HepG2 (cell line): Measurements from ENCODE around the gene FKTN.

Source experiments
- BCL6 ChIP-seq: IDR thresholded peaks from 2 replicates; pipeline ENCODE4 v1.6.1; 2016; ENCODE audit warnings: missing genetic modification reagents, missing compliant biosample characterization
- CTCF ChIP-seq: sonication (generic); formaldehyde crosslinking; IDR thresholded peaks from 2 replicates; pipeline ENCODE4 v1.5.0; 2020; ENCODE audit warnings: mild to moderate bottlenecking, missing genetic modification reagents, moderate library complexity
- MLX ChIP-seq: IDR thresholded peaks from 2 replicates; pipeline ENCODE4 v1.6.1; 2016
- NFRKB ChIP-seq: fragments of 450-650 bp; IDR thresholded peaks from 2 replicates; pipeline ENCODE4 v1.6.1; 2017
- SRF ChIP-seq: IDR thresholded peaks from 2 replicates; pipeline ENCODE4 v1.6.1; 2011; ENCODE audit warnings: mild to moderate bottlenecking, low read depth, low read length, moderate library complexity
- ZNF362 ChIP-seq: sonication (generic); formaldehyde crosslinking; IDR thresholded peaks from 2 replicates; pipeline ENCODE4 v1.4.0; 2020; ENCODE audit warnings: missing genetic modification reagents, mild to moderate bottlenecking, borderline replicate concordance

GRCh38 chr9:105681313-105681712 is 123.4 kb downstream of the FKTN start:
- TF ChIP-seq NFRKB (no peak), SRF (no peak), MLX (CRISPR knock-in tag) (no peak), ZNF362 (CRISPR knock-in tag) (no peak), CTCF (CRISPR knock-in tag) (no peak), BCL6 (CRISPR knock-in tag) (no peak)
